Measurements from ENCODE around the gene RAF1.

GRCh38 chr3:12569836-12570235 is 94.1 kb downstream of the RAF1 start:
- TF ChIP-seq CTCF (IDR thresholded peaks at IDR 0.05), result no peak
- TF ChIP-seq POLR2A (IDR thresholded peaks at IDR 0.05), result no peak
